NB4 (cell line): ENCODE data around the gene ZNF629.

ENCODE experiments used
- MYC ChIP-seq: IDR thresholded peaks from 2 replicates; pipeline ENCODE4 v1.6.1; 2011; ENCODE audit warnings: low read depth, low read length
- POLR2A ChIP-seq: IDR thresholded peaks from 2 replicates; pipeline ENCODE4 v1.6.1; 2011; ENCODE audit warnings: mild to moderate bottlenecking; ENCODE audit not compliant: insufficient read length; ENCODE audit errors: extremely low read depth
- TF ChIP-seq, protein P1 (sequence below): IDR thresholded peaks from one replicate; pipeline ENCODE4 v1.5.1; 2012; ENCODE audit warnings: low read depth, low read length
- TF ChIP-seq, protein P2 (sequence below): IDR thresholded peaks from 2 replicates; pipeline ENCODE4 v1.6.1; 2011; ENCODE audit warnings: low read depth, low read length

GRCh38 chr16:30753596-30753995, 33.4 kb downstream of the ZNF629 start:
- TF ChIP-seq, protein P1, sequence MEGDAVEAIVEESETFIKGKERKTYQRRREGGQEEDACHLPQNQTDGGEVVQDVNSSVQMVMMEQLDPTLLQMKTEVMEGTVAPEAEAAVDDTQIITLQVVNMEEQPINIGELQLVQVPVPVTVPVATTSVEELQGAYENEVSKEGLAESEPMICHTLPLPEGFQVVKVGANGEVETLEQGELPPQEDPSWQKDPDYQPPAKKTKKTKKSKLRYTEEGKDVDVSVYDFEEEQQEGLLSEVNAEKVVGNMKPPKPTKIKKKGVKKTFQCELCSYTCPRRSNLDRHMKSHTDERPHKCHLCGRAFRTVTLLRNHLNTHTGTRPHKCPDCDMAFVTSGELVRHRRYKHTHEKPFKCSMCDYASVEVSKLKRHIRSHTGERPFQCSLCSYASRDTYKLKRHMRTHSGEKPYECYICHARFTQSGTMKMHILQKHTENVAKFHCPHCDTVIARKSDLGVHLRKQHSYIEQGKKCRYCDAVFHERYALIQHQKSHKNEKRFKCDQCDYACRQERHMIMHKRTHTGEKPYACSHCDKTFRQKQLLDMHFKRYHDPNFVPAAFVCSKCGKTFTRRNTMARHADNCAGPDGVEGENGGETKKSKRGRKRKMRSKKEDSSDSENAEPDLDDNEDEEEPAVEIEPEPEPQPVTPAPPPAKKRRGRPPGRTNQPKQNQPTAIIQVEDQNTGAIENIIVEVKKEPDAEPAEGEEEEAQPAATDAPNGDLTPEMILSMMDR, result no peak
- no peak for TF ChIP-seq POLR2A
- no peak for TF ChIP-seq MYC
- TF ChIP-seq, protein P2, sequence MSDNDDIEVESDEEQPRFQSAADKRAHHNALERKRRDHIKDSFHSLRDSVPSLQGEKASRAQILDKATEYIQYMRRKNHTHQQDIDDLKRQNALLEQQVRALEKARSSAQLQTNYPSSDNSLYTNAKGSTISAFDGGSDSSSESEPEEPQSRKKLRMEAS, result no peak
